ENCODE data around the gene OXSM.

OXSM gene

DNA sequence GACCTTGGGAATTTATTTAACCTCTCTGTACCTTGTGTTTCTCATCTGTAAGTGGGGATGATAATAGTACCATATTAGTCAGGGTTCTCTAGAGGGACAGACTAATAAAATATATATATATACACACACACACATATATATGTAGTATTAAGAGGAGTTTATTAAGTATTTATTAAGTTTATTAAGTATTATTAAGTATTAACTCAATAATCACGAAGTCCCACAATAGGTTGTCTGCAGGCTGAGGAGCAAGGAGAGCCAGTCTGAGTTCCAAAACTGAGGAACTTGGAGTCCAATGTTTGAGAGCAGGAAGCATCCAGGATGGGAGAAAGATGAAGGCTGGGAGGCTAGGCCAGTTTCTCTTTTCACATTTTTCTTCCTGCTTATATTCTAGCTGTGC, 14.8 kb downstream of the OXSM start:
- DNase-seq, result no peak

DNA sequence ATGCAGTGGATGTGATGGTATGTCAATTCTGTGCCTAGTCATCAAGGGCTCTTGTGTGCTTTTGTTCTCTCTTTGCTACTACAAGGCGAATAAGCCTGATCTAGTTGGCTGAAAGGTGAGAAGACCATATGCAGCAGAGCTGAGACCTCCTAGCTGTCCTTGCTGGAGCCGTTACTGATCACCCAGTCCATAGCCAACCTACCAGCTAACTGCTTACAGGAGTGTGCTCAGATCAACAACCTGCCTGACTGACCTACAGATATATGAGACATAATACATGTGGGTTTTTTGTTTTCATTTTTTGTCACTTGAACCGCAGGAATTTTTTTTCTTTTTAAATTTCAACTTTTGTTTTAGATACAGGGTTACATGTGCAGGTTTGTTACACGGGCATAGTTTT, 22.8 kb downstream of the OXSM start:
- DNase-seq, result no peak

DNA sequence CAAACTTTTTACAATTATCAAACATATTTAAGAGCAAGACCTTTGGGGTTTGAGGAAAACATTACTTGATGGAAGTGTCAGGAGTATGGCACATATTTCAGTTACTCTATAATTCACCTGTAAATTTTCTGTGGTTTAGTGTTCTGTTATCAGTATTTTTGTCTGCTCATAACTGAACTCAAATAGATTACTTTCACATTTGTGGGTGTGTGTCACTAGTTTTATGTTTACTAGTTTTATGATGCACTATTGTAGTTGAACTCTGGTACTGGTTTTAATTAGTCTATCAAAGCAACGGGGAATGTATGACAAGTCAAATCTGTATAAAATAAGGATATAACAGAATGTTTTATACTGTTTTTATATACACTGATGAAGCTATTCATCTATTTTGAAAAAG, 27.2 kb downstream of the OXSM start:
- DNase-seq, result no peak

GRCh38 chr3:25817638-25818037, 27.7 kb downstream of the OXSM start:
- no peak for DNase-seq

DNA sequence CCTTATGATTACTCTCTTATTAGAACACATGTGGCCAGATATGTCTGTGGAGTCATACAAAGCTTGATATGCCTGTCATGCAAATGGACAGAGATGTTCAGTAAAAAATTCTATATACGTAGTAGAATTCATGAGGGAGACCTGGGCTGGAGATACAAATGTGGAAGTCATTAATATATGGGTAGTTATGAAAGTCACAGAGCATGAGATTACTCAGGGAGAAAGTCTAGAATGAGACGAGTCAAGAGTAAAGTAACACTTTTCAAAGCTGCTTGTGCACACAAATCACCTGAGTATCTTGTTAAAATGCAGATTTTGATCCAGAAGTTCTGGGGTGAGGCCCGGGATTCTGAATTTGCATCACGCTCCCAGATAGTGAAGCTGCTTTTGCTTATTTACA, 28.4 kb downstream of the OXSM start:
- no peak for DNase-seq

GRCh38 chr3:25820366-25820765, 30.5 kb downstream of the OXSM start:
- peak; percentile 32 for DNase-seq

DNA sequence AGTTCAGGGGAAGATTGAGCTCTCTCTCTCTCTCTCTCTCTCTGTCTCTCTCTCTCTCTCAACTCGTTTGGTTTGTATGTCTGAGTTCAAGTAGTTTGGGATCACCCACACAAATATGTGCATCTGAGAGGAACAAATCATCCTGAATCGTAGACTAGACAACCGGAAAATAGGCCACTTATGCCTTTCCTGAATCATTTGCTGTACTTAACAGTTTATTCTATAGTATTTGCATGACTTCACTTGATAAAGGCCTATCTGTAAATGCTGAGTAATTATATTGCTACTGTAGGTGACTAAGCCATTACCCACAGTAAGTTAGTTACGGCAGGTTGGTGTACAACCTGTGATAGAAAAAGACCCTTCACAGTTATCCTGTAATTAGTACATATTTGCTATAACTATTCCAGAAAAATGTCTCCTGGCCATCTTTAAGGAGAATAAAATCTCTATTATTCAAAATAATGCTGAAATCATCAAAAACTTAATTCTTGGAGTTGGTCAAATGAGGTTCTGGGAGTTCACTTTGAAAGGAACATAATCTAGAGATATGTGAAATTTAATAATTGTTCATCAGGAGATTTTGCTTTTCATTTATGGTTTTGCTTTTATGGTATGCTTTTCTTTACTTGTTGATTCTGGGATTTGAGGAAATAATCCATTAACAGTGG, 31.1 kb downstream of the OXSM start:
- no peak for DNase-seq

GRCh38 chr3:25821746-25822573, 32.1 kb downstream of the OXSM start:
- DNase-seq, result no peak

- no peak for DNase-seq
Measured at GRCh38 chr3:25823314-25823713, 33.4 kb downstream of the OXSM start.

GRCh38 chr3:25826510-25826909, 36.6 kb downstream of the OXSM start:
- no peak for DNase-seq

GRCh38 chr3:25830373-25831280, 40.7 kb downstream of the OXSM start:
- no peak for DNase-seq

DNA sequence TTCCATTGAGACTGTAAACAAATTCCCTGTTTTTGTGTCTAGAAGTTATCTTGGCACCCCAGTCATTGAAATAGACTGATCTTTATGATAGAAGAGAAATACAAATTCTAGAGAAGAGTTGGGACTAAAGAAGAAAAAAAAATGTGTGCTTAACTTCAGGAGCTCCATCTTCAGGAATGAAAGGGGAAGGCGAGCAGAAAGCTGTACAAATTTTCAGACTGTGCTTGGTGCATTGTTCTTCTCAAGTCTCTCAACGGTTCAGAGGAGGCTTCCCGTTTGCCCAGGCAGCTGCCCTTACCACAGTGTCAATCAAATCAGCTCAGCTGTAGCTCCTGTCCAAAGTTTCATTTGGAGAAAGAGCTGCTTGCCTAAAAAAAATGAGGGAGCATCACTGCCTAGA, 41.7 kb downstream of the OXSM start:
- DNase-seq, result peak; percentile 42

- no peak for DNase-seq
Measured at GRCh38 chr3:25834346-25834745, 44.5 kb downstream of the OXSM start.

DNA sequence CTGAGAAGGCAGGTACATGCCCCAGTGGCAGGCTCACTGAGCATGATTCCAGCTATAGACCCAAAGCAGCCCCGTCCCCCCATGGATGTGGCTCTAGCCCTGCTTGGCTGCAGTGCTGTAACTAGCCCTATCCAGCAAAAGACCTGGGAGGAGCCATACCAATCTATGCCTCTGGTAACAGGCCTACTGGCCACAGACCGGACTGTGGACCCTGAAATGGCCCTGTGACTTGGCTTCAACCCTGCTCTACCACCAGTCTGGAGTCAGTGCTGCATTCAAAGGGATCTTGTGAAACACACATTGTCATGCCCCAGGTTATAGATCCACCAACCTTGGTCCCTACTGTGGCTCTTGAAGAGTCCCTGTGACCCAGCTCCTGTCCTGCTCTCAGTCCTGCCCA, 46.7 kb downstream of the OXSM start:
- no peak for DNase-seq

DNA sequence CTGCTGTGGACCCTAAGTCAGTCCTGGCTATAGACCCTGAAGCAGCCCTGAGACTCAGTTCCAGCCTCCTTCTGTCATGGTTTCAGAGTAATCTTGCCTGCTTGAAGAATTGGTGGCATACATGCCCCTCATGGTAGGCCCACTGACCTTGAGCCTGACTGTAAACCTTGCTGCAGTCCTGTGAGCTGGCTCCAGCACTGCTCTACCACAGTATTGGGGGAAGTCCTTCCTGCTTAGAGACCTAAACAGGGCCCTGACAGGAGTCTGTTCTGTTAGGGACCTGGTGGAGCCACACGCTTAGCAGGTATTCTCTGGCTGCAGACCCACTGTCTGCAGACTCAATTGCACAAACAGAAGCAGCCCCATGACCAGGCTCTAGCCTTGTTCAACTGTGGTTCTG, 47.1 kb downstream of the OXSM start:
- no peak for DNase-seq

GRCh38 chr3:25840099-25840498, 50.2 kb downstream of the OXSM start:
- no peak for DNase-seq

- DNase-seq, result peak; percentile 21
Measured at GRCh38 chr3:25843332-25843731, 53.4 kb downstream of the OXSM start.

All from hematopoietic multipotent progenitor cell treated with erythropoietin and hydrocortisone succinate and interleukin-3 and kit ligand, for 6 days (in vitro differentiated cells).